ENCODE data around the gene PDE1A.

DNA sequence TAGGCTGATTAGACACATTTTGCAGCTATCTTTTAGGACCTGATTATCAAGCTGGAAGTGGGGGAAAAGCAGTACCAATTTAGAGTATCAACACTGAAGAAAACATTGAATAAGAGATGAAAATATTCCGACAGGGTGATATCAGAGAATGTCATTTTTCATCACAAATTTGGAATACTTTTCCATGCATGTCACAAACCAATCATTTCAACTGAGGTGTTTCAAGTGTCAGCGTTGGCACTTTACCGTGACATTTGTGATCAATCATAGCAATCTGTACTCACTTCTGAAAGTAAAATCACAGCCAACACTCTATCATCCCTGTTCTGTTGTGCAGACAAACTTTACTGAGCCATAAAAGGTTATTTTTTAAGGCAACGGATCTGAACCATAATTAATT, 75.4 kb downstream of the PDE1A start:
- TF ChIP-seq, protein P1, sequence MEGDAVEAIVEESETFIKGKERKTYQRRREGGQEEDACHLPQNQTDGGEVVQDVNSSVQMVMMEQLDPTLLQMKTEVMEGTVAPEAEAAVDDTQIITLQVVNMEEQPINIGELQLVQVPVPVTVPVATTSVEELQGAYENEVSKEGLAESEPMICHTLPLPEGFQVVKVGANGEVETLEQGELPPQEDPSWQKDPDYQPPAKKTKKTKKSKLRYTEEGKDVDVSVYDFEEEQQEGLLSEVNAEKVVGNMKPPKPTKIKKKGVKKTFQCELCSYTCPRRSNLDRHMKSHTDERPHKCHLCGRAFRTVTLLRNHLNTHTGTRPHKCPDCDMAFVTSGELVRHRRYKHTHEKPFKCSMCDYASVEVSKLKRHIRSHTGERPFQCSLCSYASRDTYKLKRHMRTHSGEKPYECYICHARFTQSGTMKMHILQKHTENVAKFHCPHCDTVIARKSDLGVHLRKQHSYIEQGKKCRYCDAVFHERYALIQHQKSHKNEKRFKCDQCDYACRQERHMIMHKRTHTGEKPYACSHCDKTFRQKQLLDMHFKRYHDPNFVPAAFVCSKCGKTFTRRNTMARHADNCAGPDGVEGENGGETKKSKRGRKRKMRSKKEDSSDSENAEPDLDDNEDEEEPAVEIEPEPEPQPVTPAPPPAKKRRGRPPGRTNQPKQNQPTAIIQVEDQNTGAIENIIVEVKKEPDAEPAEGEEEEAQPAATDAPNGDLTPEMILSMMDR (IDR thresholded peaks at IDR 0.05) = no peak
- no peak for TF ChIP-seq POLR2A (IDR thresholded peaks at IDR 0.05)
- TF ChIP-seq POLR2AphosphoS5 (IDR thresholded peaks at IDR 0.05; ENCODE audit: insufficient read depth in 1 of 2, low read depth in 1 of 2) = no peak
